ENCODE data around the gene ACTR8. TPM values are rescaled to one million over a fixed set of nuclear protein-coding genes. Genes with fewer than 3 reads are reported as not detected.

ACTR8 gene
- total RNA-seq, 3 donors from 2014 or later (not counting 1 experiment from before 2014, with no cell fraction given) = 32.5 to 54.2 (median 41.5) TPM

DNA sequence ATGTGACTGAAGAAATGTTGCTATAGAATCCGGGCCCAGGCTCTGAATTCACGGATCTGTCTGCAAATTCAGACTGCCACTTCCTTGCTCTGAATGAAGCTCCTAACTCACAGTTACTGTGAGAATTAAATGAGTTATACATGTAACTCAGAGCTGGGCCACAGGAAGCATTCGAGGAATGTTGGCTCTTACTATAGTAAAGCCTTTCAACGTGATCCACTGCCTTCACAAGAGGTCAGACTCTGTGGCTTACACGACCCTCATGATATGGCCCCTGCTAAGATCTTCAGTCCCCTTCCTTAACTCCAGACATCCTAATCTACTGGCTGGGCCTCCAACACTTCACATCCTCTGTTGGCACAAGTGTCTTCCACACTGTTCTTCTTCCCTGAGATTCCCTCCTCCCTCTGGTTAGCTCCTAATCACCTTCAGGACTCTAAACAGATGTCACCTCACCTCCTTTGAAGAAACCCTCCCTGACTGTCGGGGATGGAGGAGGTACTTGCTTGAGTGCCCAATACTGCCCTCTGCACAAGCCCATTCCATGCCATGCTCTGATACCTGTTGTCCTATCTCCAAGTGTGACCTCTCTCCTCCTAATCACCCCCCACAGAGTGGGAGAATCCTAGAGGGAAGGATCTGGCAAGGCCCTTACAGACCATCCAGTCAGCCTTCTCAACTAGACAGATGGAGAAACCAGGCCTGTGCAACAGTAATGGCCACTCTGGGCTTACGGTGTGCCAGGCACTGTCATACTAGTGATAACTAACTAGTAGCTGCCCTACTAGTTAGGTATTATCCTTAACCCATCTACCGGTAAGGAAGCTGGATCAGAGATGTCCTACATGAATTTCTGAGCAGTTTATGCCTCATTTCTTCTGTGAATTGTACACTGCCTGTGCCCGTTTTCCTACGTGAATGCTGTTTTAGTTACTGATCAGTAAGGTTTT is 1.3 kb downstream of the ACTR8 start:
- Mint-ChIP-seq H3K27ac (peak overlapping the region; percentile 88 to 95), H3K36me3 (peaks cover 24% of the 10 kb centered on the region), H3K4me1 (peaks cover 32 to 33% of the 10 kb centered on the region in 2 donors), H3K9me3 (no peaks in the 10 kb centered on the region), H3K27me3 (ENCODE audit: low read depth in 2 of 2) (no peaks in the 10 kb centered on the region), H3K4me3 (peak overlapping the region; percentile 99)
- Histone ChIP-seq H3K4me3 (ENCODE audit: low read length) (peak overlapping the region; percentile 84), H3K36me3 (ENCODE audit: control insufficient read depth, insufficient read depth, low read length) (peaks cover 54% of the 10 kb centered on the region), H3K4me1 (ENCODE audit: control insufficient read depth, insufficient read depth, low read length) (peaks cover 11% of the 10 kb centered on the region), H3K27ac (ENCODE audit: low read length) (no peak overlapping the region), H3K27me3 (ENCODE audit: control insufficient read depth, insufficient read depth, low read length) (no peaks in the 10 kb centered on the region), H3K9me3 (ENCODE audit: control insufficient read depth, insufficient read depth, low read length) (no peaks in the 10 kb centered on the region)
- TF ChIP-seq, protein P1, sequence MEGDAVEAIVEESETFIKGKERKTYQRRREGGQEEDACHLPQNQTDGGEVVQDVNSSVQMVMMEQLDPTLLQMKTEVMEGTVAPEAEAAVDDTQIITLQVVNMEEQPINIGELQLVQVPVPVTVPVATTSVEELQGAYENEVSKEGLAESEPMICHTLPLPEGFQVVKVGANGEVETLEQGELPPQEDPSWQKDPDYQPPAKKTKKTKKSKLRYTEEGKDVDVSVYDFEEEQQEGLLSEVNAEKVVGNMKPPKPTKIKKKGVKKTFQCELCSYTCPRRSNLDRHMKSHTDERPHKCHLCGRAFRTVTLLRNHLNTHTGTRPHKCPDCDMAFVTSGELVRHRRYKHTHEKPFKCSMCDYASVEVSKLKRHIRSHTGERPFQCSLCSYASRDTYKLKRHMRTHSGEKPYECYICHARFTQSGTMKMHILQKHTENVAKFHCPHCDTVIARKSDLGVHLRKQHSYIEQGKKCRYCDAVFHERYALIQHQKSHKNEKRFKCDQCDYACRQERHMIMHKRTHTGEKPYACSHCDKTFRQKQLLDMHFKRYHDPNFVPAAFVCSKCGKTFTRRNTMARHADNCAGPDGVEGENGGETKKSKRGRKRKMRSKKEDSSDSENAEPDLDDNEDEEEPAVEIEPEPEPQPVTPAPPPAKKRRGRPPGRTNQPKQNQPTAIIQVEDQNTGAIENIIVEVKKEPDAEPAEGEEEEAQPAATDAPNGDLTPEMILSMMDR (IDR thresholded peaks at IDR 0.05) = no peak
- no peak for DNase-seq
- no peak for ATAC-seq
- WGBS (ENCODE audit: insufficient coverage) = 86% methylated on average over 10 of the region's 10 CpGs
- intact Hi-C loops (cut with micrococcal nuclease) = no loop called here

DNA sequence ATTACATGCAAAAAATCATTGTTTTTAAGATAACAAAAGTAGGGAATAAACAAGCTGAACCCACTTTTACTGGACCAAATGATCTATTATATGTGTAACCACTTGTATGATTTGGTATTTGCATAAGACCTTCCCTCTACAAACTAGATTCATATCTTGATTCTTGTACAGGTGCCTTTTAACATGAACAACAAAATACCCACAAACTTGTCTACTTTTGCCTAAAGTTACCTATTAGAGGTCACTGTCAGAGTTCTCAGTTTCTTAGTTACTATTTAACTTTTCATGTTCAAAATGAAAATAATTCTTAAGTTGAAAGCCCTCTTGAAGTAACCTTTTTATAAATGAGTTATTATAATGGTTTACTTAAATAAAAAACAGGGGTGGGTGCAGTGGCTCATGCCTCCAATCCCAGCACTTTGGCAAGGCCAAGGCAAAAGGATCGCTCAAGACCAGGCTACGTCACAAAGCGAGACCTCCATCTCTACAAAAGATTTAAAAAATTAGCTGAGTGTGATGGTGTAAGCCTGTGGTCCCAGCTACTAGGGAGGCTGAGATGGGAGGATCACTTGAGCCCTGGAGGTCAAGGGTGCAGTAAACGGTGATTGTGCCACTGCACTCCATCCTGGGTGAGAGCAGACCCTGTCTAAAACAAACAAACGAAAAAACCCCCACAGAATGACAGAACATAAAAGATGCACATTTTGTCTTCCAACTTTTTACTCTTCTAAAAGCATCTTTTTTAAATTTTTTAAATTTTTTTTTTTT is 16.0 kb downstream of the ACTR8 start:
- DNase-seq (no peak), ATAC-seq (no peak)
- Mint-ChIP-seq H3K36me3 (peaks cover 21% of the 10 kb centered on the region), H3K27me3 (ENCODE audit: low read depth in 2 of 2) (no peaks in the 10 kb centered on the region), H3K27ac (no peak overlapping the region), H3K4me1 (peaks cover 12 to 29% of the 10 kb centered on the region in 2 donors), H3K4me3 (no peak overlapping the region), H3K9me3 (no peaks in the 10 kb centered on the region)
- Histone ChIP-seq H3K4me1 (ENCODE audit: control insufficient read depth, insufficient read depth, low read length) (no peaks in the 10 kb centered on the region), H3K27me3 (ENCODE audit: control insufficient read depth, insufficient read depth, low read length) (no peaks in the 10 kb centered on the region), H3K36me3 (ENCODE audit: control insufficient read depth, insufficient read depth, low read length) (peaks cover 54% of the 10 kb centered on the region), H3K9me3 (ENCODE audit: control insufficient read depth, insufficient read depth, low read length) (no peaks in the 10 kb centered on the region), H3K4me3 (ENCODE audit: low read length) (no peak overlapping the region), H3K27ac (ENCODE audit: low read length) (no peak overlapping the region)
- intact Hi-C loops (cut with micrococcal nuclease) = no loop called here
- 95% methylated on average over 4 of the region's 5 CpGs for WGBS (ENCODE audit: insufficient coverage)
- TF ChIP-seq, protein P1 (IDR thresholded peaks at IDR 0.05) = no peak

DNA sequence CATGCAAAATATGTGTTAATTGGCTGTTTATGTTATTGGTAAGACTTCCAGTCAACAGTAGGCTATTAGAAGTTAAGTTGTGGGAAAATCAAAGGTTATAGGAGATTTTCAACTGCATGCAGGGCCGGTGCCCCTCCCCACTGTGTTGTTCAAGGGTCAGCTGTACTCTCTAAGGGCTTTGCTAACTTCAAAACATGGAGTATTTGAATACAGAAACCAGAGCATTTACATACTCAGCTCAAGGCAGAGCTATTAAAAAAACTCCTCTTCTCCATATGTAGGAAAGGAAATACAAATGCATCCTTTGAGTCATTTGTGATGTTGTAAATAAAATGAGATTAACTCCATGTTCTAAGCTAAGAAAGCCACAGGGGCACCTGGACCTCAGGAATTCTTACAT is 18.8 kb downstream of the ACTR8 start:
- Histone ChIP-seq H3K27me3 (ENCODE audit: control insufficient read depth, insufficient read depth, low read length) (no peaks in the 10 kb centered on the region), H3K36me3 (ENCODE audit: control insufficient read depth, insufficient read depth, low read length) (peaks cover 29% of the 10 kb centered on the region), H3K4me3 (ENCODE audit: low read length) (no peak overlapping the region), H3K9me3 (ENCODE audit: control insufficient read depth, insufficient read depth, low read length) (no peaks in the 10 kb centered on the region), H3K4me1 (ENCODE audit: control insufficient read depth, insufficient read depth, low read length) (no peaks in the 10 kb centered on the region), H3K27ac (ENCODE audit: low read length) (no peak overlapping the region)
- intact Hi-C loops (cut with micrococcal nuclease) = no loop called here
- Mint-ChIP-seq H3K27ac (no peak overlapping the region), H3K4me1 (peaks cover 9 to 17% of the 10 kb centered on the region in 2 donors), H3K27me3 (ENCODE audit: low read depth in 2 of 2) (no peaks in the 10 kb centered on the region), H3K36me3 (peaks cover 13% of the 10 kb centered on the region), H3K4me3 (no peak overlapping the region), H3K9me3 (no peaks in the 10 kb centered on the region)
- TF ChIP-seq, protein P1 (IDR thresholded peaks at IDR 0.05) = no peak
- DNase-seq (no peak), ATAC-seq (no peak)
- WGBS (ENCODE audit: insufficient coverage) = 100% methylated on average over 1 of the region's 1 CpG

Measured in natural killer cell (primary cell).